Astrocyte (in vitro differentiated cells and primary cell): ENCODE data around the gene JPH3.

ENCODE experiments used
- CTCF ChIP-seq: IDR thresholded peaks from 2 replicates; pipeline ENCODE4 v1.5.1; 2011; ENCODE audit warnings: low read depth, mild to moderate bottlenecking, inconsistent platforms, low read length, moderate library complexity; ENCODE audit not compliant: insufficient read depth
- EZH2 ChIP-seq: IDR thresholded peaks from 2 replicates; pipeline ENCODE4 v1.6.1; 2012; ENCODE audit warnings: mild to moderate bottlenecking, low read length, inconsistent platforms; ENCODE audit not compliant: insufficient read depth

- TF ChIP-seq CTCF = no peak
- TF ChIP-seq EZH2 = no peak
Observed at GRCh38 chr16:87579691-87580090, 22.6 kb upstream of the JPH3 start.
